ENCODE measurements around the gene PARK7. TPM values are rescaled to one million over a fixed set of nuclear protein-coding genes. Genes with fewer than 3 reads are reported as not detected.

PARK7 gene
- total RNA-seq, 2 experiments from 2014 or later = 138 to 306 TPM

- no TSS peak for BruUV-seq (replicated peaks)
- intact Hi-C loops (cut with micrococcal nuclease; ENCODE audit: unreplicated experiment) = no loop called here
- Histone ChIP-seq H3K79me2 (ENCODE audit: insufficient read depth, low read depth, low read length) (no peaks in the 10 kb centered on the region), H3K27ac (ENCODE audit: low read depth, low read length, poor library complexity, severe bottlenecking) (no peak overlapping the region), H3K4me2 (ENCODE audit: low read length) (no peak overlapping the region), H2AFZ (ENCODE audit: low read length) (no peak overlapping the region), H3K36me3 (ENCODE audit: insufficient read depth, low read length) (no peaks in the 10 kb centered on the region), H3K9me2 (ENCODE audit: insufficient read depth, low read length) (no peaks in the 10 kb centered on the region), H3K4me1 (ENCODE audit: insufficient read depth, low read length, poor library complexity, severe bottlenecking) (no peaks in the 10 kb centered on the region), H4K20me1 (ENCODE audit: insufficient read depth, low read length) (no peaks in the 10 kb centered on the region), H3K4me3 (ENCODE audit: low read depth, low read length, poor library complexity, severe bottlenecking) (no peak overlapping the region), H3K9me3 (ENCODE audit: low read length) (no peaks in the 10 kb centered on the region)
- TF ChIP-seq, protein P1, sequence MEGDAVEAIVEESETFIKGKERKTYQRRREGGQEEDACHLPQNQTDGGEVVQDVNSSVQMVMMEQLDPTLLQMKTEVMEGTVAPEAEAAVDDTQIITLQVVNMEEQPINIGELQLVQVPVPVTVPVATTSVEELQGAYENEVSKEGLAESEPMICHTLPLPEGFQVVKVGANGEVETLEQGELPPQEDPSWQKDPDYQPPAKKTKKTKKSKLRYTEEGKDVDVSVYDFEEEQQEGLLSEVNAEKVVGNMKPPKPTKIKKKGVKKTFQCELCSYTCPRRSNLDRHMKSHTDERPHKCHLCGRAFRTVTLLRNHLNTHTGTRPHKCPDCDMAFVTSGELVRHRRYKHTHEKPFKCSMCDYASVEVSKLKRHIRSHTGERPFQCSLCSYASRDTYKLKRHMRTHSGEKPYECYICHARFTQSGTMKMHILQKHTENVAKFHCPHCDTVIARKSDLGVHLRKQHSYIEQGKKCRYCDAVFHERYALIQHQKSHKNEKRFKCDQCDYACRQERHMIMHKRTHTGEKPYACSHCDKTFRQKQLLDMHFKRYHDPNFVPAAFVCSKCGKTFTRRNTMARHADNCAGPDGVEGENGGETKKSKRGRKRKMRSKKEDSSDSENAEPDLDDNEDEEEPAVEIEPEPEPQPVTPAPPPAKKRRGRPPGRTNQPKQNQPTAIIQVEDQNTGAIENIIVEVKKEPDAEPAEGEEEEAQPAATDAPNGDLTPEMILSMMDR (conservative IDR thresholded peaks at IDR 0.05; ENCODE audit: low read length) = no peak
- no peak for TF ChIP-seq EZH2phosphoT487 (IDR thresholded peaks at IDR 0.05; ENCODE audit: borderline replicate concordance, low read depth, low read length)
- DNase-seq (ENCODE audit: low spot score) = no peak
- ChIA-PET CTCF (ENCODE audit: unreplicated experiment) (no interaction called here), POLR2A (no interaction called here)
Measured at GRCh38 chr1:8003438-8004112, 42.1 kb downstream of the PARK7 start.

DNA sequence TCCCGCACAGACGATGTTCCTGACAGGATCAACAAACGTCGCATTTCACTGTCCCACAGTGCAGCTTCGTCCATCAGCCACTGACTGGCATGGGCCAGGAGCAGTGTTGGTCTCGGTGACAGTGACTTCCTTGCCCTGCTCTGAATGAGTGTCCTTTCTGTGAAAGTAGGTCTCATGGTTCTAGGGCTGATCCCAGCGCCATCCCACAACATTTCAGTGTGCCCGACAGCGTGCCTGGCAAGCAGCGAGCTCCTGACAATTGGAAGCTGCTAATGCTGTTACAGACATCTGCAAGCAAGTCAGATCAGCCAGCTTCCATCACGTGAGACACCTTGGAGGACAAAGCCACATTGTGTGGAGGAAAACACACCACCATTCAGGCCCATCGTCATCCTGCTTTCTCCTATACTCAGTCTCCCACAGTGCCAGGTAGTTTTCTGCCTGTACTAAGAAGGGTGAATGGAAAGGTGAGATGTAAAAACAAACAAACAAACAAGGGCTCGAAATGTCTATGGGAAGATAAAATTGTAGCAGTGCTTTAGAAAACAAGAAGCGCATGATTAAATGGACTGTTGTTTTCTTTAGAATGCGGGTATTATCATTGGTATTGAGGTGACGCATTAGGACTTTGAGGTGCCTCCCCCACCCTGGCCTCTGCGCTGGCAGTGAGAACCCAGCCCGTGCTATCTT is 42.7 kb downstream of the PARK7 start:
- Histone ChIP-seq H3K9me2 (ENCODE audit: insufficient read depth, low read length) (no peaks in the 10 kb centered on the region), H3K27ac (ENCODE audit: low read depth, low read length, poor library complexity, severe bottlenecking) (no peak overlapping the region), H3K36me3 (ENCODE audit: insufficient read depth, low read length) (no peaks in the 10 kb centered on the region), H4K20me1 (ENCODE audit: insufficient read depth, low read length) (no peaks in the 10 kb centered on the region), H3K79me2 (ENCODE audit: insufficient read depth, low read depth, low read length) (no peaks in the 10 kb centered on the region), H3K4me3 (ENCODE audit: low read depth, low read length, poor library complexity, severe bottlenecking) (no peak overlapping the region), H2AFZ (ENCODE audit: low read length) (no peak overlapping the region), H3K9me3 (ENCODE audit: low read length) (no peaks in the 10 kb centered on the region), H3K4me1 (ENCODE audit: insufficient read depth, low read length, poor library complexity, severe bottlenecking) (no peaks in the 10 kb centered on the region), H3K4me2 (ENCODE audit: low read length) (no peak overlapping the region)
- no TSS peak for BruUV-seq (replicated peaks)
- POLR2A ChIA-PET = no interaction called here
- intact Hi-C loops (cut with micrococcal nuclease; ENCODE audit: unreplicated experiment) = no loop called here
- no peak for DNase-seq (ENCODE audit: low spot score)
- CTCF ChIA-PET (ENCODE audit: unreplicated experiment) = no interaction called here
- no peak for TF ChIP-seq EZH2phosphoT487 (IDR thresholded peaks at IDR 0.05; ENCODE audit: borderline replicate concordance, low read depth, low read length)
- TF ChIP-seq, protein P1 (conservative IDR thresholded peaks at IDR 0.05; ENCODE audit: low read length) = no peak
